Measurements from ENCODE around the gene ZNF138. TPM values are rescaled to one million over a fixed set of nuclear protein-coding genes. Genes with fewer than 3 reads are reported as not detected.
A peak's percentile ranks its signal among the peaks of the same experiment; 100 is the strongest.

The ZNF138 gene
- total RNA-seq, 1 experiment from 2014 or later: 12.5 TPM

DNA sequence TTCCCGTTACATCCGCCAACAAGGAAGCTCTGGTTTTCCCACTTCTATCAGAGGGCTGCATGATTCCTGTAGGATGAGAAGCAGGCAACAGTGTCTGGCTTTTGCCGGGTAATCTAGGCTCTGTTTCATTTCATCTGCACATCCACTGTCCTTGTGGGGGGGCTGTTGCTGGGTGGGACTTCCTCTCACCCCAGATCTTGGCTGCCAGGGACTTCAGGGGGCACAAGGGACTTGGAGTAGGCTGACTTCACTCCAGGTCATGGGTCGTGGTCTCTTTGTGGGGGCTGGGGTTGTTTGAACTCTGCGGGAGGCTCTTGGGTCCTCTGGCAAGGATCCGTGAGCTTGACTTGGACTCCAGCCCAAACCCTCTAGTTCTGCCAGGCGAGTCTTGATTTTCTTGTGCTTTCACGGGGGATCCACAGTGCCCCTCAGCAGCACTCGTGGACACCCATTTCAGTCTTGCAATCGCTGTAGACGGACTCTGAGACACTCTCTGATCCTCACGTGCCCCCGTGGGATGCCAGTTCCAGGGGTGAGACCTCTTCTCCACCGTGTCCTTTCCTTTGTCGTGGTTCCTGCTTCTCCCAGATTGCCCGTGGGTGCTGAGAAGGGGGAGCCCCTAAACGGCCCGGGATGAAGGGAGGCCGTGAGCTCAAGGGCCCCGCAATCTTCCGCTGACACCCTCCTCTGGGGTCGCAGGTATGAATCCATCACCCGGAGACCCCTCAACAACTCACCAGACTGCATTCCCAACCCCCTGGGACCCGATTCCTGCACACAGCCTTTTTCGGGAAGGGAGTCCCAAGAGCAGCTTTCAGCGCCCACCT lies 87.4 kb downstream of the ZNF138 start:
- no peaks in the 10 kb centered on the region for H3K4me1 ChIP-seq
- Mint-ChIP-seq H3K9me3 (ENCODE audit: unreplicated experiment) (peaks cover 10% of the 10 kb centered on the region), H3K4me3 (ENCODE audit: unreplicated experiment) (no peak overlapping the region), H3K27ac (ENCODE audit: unreplicated experiment) (no peak overlapping the region), H3K27me3 (ENCODE audit: insufficient read depth, unreplicated experiment) (peaks cover 3% of the 10 kb centered on the region), H3K36me3 (ENCODE audit: insufficient read depth, unreplicated experiment) (no peaks in the 10 kb centered on the region), H3K4me1 (ENCODE audit: low read depth, unreplicated experiment) (no peaks in the 10 kb centered on the region)
- H3K4me3 ChIP-seq (ENCODE audit: low read depth, low read length): no peak overlapping the region
- H3K9me3 ChIP-seq: peaks cover 32% of the 10 kb centered on the region
- TF ChIP-seq CTCF (IDR thresholded peaks at IDR 0.05; ENCODE audit: insufficient read depth in 1 of 2, low read depth in 1 of 2, low read length in 1 of 2, severe bottlenecking in 1 of 2, unreplicated experiment in 1 of 2): no peak
- BruUV-seq (replicated peaks): no TSS peak
- intact Hi-C loops (cut with micrococcal nuclease; ENCODE audit: unreplicated experiment): no loop called here
- peak in 1 of 2 experiments; percentile 17 for DNase-seq
- no peaks in the 10 kb centered on the region for H3K27me3 ChIP-seq (replicated peaks; ENCODE audit: control insufficient read depth, insufficient read depth, low read length)
- POLR2A ChIA-PET: no interaction called here
- CTCF ChIA-PET: no interaction called here
- H3K36me3 ChIP-seq (ENCODE audit: control insufficient read depth, insufficient read depth, low read length): no peaks in the 10 kb centered on the region

GRCh38 chr7:64882341-64883112 lies 88.3 kb downstream of the ZNF138 start:
- intact Hi-C loops (cut with micrococcal nuclease; ENCODE audit: unreplicated experiment): no loop called here
- Mint-ChIP-seq H3K4me1 (ENCODE audit: low read depth, unreplicated experiment) (no peaks in the 10 kb centered on the region), H3K4me3 (ENCODE audit: unreplicated experiment) (no peak overlapping the region), H3K9me3 (ENCODE audit: unreplicated experiment) (peaks cover 10% of the 10 kb centered on the region), H3K27me3 (ENCODE audit: insufficient read depth, unreplicated experiment) (peaks cover 3% of the 10 kb centered on the region), H3K36me3 (ENCODE audit: insufficient read depth, unreplicated experiment) (no peaks in the 10 kb centered on the region), H3K27ac (ENCODE audit: unreplicated experiment) (no peak overlapping the region)
- H3K4me3 ChIP-seq (ENCODE audit: low read depth, low read length): no peak overlapping the region
- BruUV-seq (replicated peaks): no TSS peak
- ChIA-PET CTCF (no interaction called here), POLR2A (no interaction called here)
- H3K36me3 ChIP-seq (ENCODE audit: control insufficient read depth, insufficient read depth, low read length): no peaks in the 10 kb centered on the region
- peak in 1 of 2 experiments; percentile 16 for DNase-seq
- no peaks in the 10 kb centered on the region for H3K4me1 ChIP-seq
- TF ChIP-seq CTCF (IDR thresholded peaks at IDR 0.05; ENCODE audit: insufficient read depth in 1 of 2, low read depth in 1 of 2, low read length in 1 of 2, severe bottlenecking in 1 of 2, unreplicated experiment in 1 of 2): no peak
- no peaks in the 10 kb centered on the region for H3K27me3 ChIP-seq (replicated peaks; ENCODE audit: control insufficient read depth, insufficient read depth, low read length)
- H3K9me3 ChIP-seq: peaks cover 30% of the 10 kb centered on the region

Other genes with a start within 250 kb of the ZNF138 start
- 13.1 and 15.2 TPM in 2 replicates for gene ZNF680, start 231.4 kb upstream of the ZNF138 start, total RNA-seq (2022)
- 12.0 and 13.0 TPM in 2 replicates for gene ZNF107, start 128.3 kb upstream of the ZNF138 start, total RNA-seq (2022)
- 10.1 and 10.7 TPM in 2 replicates for gene ZNF273, start 108.8 kb downstream of the ZNF138 start, total RNA-seq (2022)
- 5.8 and 7.2 TPM in 2 replicates for gene ZNF117, start 196.6 kb downstream of the ZNF138 start, total RNA-seq (2022)
- gene ERV3-1, start 212.3 kb downstream of the ZNF138 start, total RNA-seq (2022): 10.9 and 13.5 TPM in 2 replicates